H1 (cell line): Measurements from ENCODE around the gene CLEC16A. TPM values are rescaled to one million over a fixed set of nuclear protein-coding genes. Genes with fewer than 3 reads are reported as not detected.

Experiments
- NANOG ChIP-seq: IDR thresholded peaks from 2 replicates; pipeline ENCODE4 v1.6.1; 2011; ENCODE audit warnings: low read length, low read depth, mild to moderate bottlenecking, inconsistent platforms; ENCODE audit not compliant: insufficient read depth, poor library complexity, severe bottlenecking
- polyA plus RNA-seq, 7 experiments: library from polyadenylated mRNA; depleted of rRNA in 3 of 7; stranded (reverse) in 5 of 7; unstranded in 2 of 7; fragments of >200 nt in 5 of 7; fragments of 200-250 nt in 2 of 7; gene quantifications; 1 replicate in 5 of 7; 2 replicates in 1 of 7; 4 replicates in 1 of 7; pipeline versions ENCODE4 v1.2.1 to v1.2.3, GENCODE V29; 2011 to 2013; ENCODE audit warnings: missing spikeins in 2 of 7, mixed read lengths in 2 of 7
- total RNA-seq: library from RNA; stranded (reverse); fragmentation: NEBNext Ultra II Directional; extraction: Animal tissue kit (Norgen Biotek cat#: 25700); gene quantifications from 2 replicates; pipeline ENCODE4 v1.2.1, GENCODE V29; 2021

Gene CLEC16A
- total and polyA plus RNA-seq, 2 of the 8 experiments (the other 6 are each of a cell fraction or from before 2014, with no cell fraction given) = 7.6 to 19.3 TPM

DNA sequence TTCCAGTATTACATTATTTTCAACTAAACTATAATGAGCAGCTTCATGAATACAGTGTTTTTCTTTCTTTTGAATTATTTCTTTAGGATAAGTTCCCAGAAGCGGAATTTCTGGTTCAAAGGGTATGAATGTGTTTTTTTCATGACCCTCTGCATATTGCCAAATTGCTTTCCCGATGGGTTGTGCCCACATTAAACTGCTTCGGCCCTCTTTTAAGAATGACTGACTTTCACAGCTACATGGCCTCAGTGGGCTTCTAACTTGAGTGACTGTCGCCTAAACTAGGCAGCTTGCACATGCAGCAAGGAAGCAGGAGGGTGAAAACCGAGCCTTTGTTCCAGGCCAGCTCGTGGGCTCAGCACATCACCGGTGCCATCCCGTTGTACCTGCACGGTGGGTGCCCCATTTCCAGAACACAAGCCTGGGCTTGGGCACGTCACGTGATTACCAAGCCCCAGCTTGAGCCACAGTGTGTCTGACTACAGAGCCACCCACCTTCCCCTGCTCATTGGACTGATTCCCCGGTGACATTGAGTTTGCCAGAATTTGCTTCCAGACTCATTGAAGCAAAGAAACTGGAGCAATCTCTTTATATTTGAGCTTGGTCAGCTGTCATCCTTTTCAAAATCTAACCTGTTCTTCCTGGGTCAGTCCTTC, 112.8 kb downstream of the CLEC16A start (continued):
- TF ChIP-seq NANOG = no peak
- TF ChIP-seq, all 59 proteins: peak for 0
